IPS DF 6.9 (cell line): ENCODE measurements around the gene LVRN.
A peak's percentile ranks its signal among the peaks of the same experiment; 100 is the strongest.

Source experiments
- DNase-seq: peaks from one replicate; pipeline ENCODE4 v3.0.0-alpha.2; 2013; ENCODE audit warnings: low read depth, low spot score
- H3K27ac ChIP-seq: one replicate; pipeline ENCODE4 v1.5.1; 2013; ENCODE audit warnings: low read length, control low read depth
- H3K27me3 ChIP-seq: 2 replicates; pipeline ENCODE4 v1.6.1; 2013; ENCODE audit warnings: mild to moderate bottlenecking, low read length; ENCODE audit not compliant: control insufficient read depth, insufficient read depth
- H3K36me3 ChIP-seq: 2 replicates; pipeline ENCODE4 v1.6.1; 2013; ENCODE audit warnings: low read length; ENCODE audit not compliant: control insufficient read depth, insufficient read depth
- H3K4me1 ChIP-seq: 2 replicates; pipeline ENCODE4 v1.6.1; 2013; ENCODE audit warnings: low read length; ENCODE audit not compliant: control insufficient read depth, insufficient read depth
- H3K4me3 ChIP-seq: 2 replicates; pipeline ENCODE4 v1.5.1; 2013; ENCODE audit warnings: mild to moderate bottlenecking, low read length
- H3K9me3 ChIP-seq: 2 replicates; pipeline ENCODE4 v1.6.1; 2013; ENCODE audit warnings: low read length, inconsistent platforms; ENCODE audit not compliant: control insufficient read depth, insufficient read depth
- WGBS: extraction: QIAGEN DNeasy Blood & Tissue Kit; methylation state at CpG from one replicate; pipeline ENCODE4 v1.1.7; 2013; ENCODE audit warnings: mixed read lengths, missing lambda C conversion rate; ENCODE audit not compliant: insufficient read length, insufficient coverage; 5-methylcytosine and 5-hydroxymethylcytosine counted together

The LVRN gene

GRCh38 chr5:116023619-116024018 lies 61.3 kb downstream of the LVRN start:
- no peak for DNase-seq
- no peaks in the 10 kb centered on the region for H3K27me3 ChIP-seq
- no peaks in the 10 kb centered on the region for H3K9me3 ChIP-seq
- H3K36me3 ChIP-seq = no peaks in the 10 kb centered on the region
- H3K4me1 ChIP-seq = peaks cover 1% of the 10 kb centered on the region; the same call in 1 of the 2 replicates
- H3K27ac ChIP-seq = no peak overlapping the region
- H3K4me3 ChIP-seq = no peak overlapping the region

GRCh38 chr5:116025866-116026265 lies 63.6 kb downstream of the LVRN start:
- Histone ChIP-seq H3K27ac (no peak overlapping the region), H3K4me3 (no peak overlapping the region), H3K9me3 (no peaks in the 10 kb centered on the region), H3K27me3 (no peaks in the 10 kb centered on the region), H3K4me1 (peaks cover 1% of the 10 kb centered on the region; the same call in 1 of the 2 replicates), H3K36me3 (no peaks in the 10 kb centered on the region)
- no CpG with 5 or more reads among the region's 1 CpG for WGBS
- no peak for DNase-seq

- H3K9me3 ChIP-seq = no peaks in the 10 kb centered on the region
- no peak within 1 kb of the TSS for H3K27ac ChIP-seq
- H3K27me3 ChIP-seq = no peaks in the 10 kb centered on the region
- WGBS = no CpG with 5 or more reads among the region's 9 CpGs
- H3K4me3 ChIP-seq = no peak within 1 kb of the TSS
- DNase-seq = peak; percentile 9
- no peaks in the 10 kb centered on the region for H3K36me3 ChIP-seq
- H3K4me1 ChIP-seq = no peaks in the 10 kb centered on the region
Observed at GRCh38 chr5:116032094-116032517, 69.8 kb downstream of the LVRN start, which contains the start of gene ARL14EPL. TSS of gene ARL14EPL (plus strand) at chr5:116032472. CDS start at chr5:116051466, 18,994 bp downstream.

GRCh38 chr5:116032991-116033390 lies 70.7 kb downstream of the LVRN start:
- H3K36me3 ChIP-seq = no peaks in the 10 kb centered on the region

DNA sequence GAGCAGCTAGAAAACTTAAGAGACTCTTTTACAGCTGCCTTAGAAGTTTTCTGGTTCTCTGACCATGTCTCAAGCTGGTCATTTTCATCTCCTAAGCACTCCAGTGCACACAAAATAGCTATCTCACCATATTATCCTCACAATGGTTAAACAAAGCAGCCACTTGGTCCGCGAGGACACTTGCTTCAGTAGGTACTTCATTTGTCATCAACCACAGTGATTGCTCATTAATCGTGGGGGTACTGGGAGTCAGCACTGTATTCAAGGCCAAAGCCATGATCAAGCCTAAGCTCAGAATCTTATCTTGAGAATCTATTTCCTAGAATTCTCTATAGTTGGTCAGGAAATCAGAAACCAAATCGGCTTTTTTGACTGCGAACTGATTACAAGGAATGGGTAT lies 72.8 kb downstream of the LVRN start:
- Histone ChIP-seq H3K27me3 (no peaks in the 10 kb centered on the region), H3K27ac (no peak overlapping the region), H3K36me3 (no peaks in the 10 kb centered on the region), H3K4me1 (0 out of 2 replicates have a peak, but pooled peaks cover 1% of the 10 kb centered on the region), H3K4me3 (no peak overlapping the region), H3K9me3 (no peaks in the 10 kb centered on the region)
- DNase-seq = no peak
- no CpG with 5 or more reads among the region's 5 CpGs for WGBS

More at GRCh38 chr5:116032991-116033390, 70.7 kb downstream of the LVRN start:
- Histone ChIP-seq H3K27me3 (no peaks in the 10 kb centered on the region), H3K9me3 (no peaks in the 10 kb centered on the region), H3K4me1 (no peaks in the 10 kb centered on the region), H3K4me3 (no peak overlapping the region), H3K27ac (no peak overlapping the region)
- WGBS = no CpG with 5 or more reads among the region's 3 CpGs
- no peak for DNase-seq

GRCh38 chr5:116037236-116037822 lies 75.1 kb downstream of the LVRN start:
- DNase-seq = no peak
- no peak overlapping the region for H3K27ac ChIP-seq
- no peak overlapping the region for H3K4me3 ChIP-seq
- no CpG with 5 or more reads among the region's 3 CpGs for WGBS
- H3K9me3 ChIP-seq = no peaks in the 10 kb centered on the region
- H3K36me3 ChIP-seq = no peaks in the 10 kb centered on the region
- H3K27me3 ChIP-seq = no peaks in the 10 kb centered on the region
- 0 out of 2 replicates have a peak, but pooled peaks cover 1% of the 10 kb centered on the region for H3K4me1 ChIP-seq

GRCh38 chr5:116038817-116039216 lies 76.5 kb downstream of the LVRN start:
- Histone ChIP-seq H3K4me3 (no peak overlapping the region), H3K4me1 (0 out of 2 replicates have a peak, but pooled peaks cover 1% of the 10 kb centered on the region)
- DNase-seq = no peak

DNA sequence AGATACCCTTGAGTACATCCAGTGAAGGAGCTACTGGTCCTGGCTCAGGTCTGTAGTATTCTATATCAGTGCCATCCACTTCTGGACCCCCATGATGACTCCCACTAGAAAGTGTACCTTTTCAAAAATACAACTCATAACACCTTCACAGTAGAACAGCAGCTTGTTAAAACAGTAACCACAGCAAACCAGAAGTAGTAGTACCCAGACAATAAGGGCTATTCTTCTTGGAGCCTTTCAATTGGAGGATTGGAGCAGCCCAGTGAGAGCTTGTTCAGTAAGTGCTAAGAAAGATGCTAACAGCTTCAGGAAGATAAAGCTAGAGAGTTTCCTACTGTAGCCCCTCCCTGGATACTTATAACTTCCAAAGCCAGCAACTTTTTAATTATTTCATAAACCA lies 80.1 kb downstream of the LVRN start:
- no peak overlapping the region for H3K27ac ChIP-seq

More at GRCh38 chr5:116038817-116039216, 76.5 kb downstream of the LVRN start:
- Histone ChIP-seq H3K27me3 (no peaks in the 10 kb centered on the region), H3K27ac (no peak overlapping the region), H3K36me3 (no peaks in the 10 kb centered on the region), H3K9me3 (no peaks in the 10 kb centered on the region)
- WGBS = no CpG with 5 or more reads among the region's 3 CpGs

DNA sequence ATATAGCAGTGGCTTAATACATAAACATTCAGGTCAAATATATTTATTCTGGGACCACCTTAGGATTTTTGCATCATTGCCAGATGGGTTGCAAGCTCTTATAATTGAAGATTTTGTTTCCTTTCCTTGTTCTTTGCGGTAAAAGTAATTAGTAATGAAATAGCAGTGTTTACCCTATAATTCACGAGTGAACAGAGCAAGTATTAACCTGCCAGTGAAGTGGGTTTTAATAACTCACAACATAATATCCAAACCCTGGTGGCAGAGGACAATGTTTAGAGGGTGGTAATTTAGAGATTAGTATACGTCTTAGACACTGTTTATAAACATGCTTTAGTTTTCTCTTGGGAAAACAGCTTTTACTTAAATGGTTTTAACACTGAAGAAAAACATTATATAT lies 81.8 kb downstream of the LVRN start:
- no peak overlapping the region for H3K4me3 ChIP-seq
- H3K27ac ChIP-seq = no peak overlapping the region
- DNase-seq = no peak
- H3K36me3 ChIP-seq = no peaks in the 10 kb centered on the region
- no peaks in the 10 kb centered on the region for H3K27me3 ChIP-seq
- WGBS = no CpG with 5 or more reads among the region's 3 CpGs
- H3K4me1 ChIP-seq = no peaks in the 10 kb centered on the region
- H3K9me3 ChIP-seq = no peaks in the 10 kb centered on the region

More for the DNA sequence above, 80.1 kb downstream of the LVRN start:
- 0 out of 2 replicates have a peak, but pooled peaks cover 1% of the 10 kb centered on the region for H3K4me1 ChIP-seq
- H3K9me3 ChIP-seq = no peaks in the 10 kb centered on the region
- DNase-seq = no peak
- no peaks in the 10 kb centered on the region for H3K27me3 ChIP-seq
- H3K36me3 ChIP-seq = no peaks in the 10 kb centered on the region
- no peak overlapping the region for H3K4me3 ChIP-seq

DNA sequence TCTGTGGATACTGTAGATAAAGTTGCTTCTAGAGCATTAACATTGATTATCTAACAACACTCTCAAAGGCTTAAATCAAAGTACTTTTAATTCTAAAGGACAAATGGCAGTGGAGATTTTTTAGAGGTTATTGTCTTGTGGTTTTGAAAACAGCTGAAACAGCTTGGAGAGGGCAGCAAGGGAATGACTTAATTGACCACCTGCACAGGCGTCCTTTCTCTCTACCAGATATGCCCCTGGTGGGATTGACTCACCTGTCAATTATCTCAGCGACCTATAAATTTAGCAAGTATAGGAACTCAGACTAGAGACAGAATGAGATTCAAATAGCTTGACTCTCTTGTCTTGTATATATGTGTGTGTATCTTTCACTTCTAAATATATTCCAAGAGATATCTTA lies 83.5 kb downstream of the LVRN start:
- no peak overlapping the region for H3K27ac ChIP-seq
- no peaks in the 10 kb centered on the region for H3K4me1 ChIP-seq
- H3K36me3 ChIP-seq = no peaks in the 10 kb centered on the region; the same call in 1 of the 2 replicates
- WGBS = no CpG with 5 or more reads among the region's 2 CpGs
- DNase-seq = no peak
- no peak overlapping the region for H3K4me3 ChIP-seq
- H3K9me3 ChIP-seq = no peaks in the 10 kb centered on the region
- H3K27me3 ChIP-seq = no peaks in the 10 kb centered on the region

DNA sequence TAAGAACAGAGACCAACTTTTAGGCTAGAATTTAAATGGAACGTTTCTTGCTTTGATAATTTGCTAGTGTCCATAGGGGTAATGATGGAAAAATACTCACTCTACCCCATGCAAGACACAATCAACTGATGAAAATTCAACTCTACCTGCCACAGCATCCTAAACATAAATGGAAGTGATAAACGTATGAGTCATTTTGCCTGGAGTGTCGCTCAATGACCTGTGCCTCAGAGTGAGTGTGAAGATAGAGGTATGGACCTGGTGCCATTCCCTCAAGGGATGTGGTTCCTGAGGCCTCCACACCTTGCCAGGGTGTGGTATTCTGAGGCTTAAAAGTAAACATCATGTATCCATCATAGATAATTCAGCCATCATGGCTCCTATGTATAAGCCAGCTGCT lies 84.0 kb downstream of the LVRN start:
- H3K27ac ChIP-seq = no peak overlapping the region
- H3K27me3 ChIP-seq = no peaks in the 10 kb centered on the region
- no peaks in the 10 kb centered on the region; the same call in 1 of the 2 replicates for H3K36me3 ChIP-seq
- no peaks in the 10 kb centered on the region for H3K9me3 ChIP-seq
- WGBS = no CpG with 5 or more reads among the region's 3 CpGs
- H3K4me1 ChIP-seq = no peaks in the 10 kb centered on the region
- DNase-seq = no peak
- no peak overlapping the region for H3K4me3 ChIP-seq
